Loucy (cell line): ENCODE measurements around the gene ARL14.

ENCODE experiments used
- EZH2phosphoT487 ChIP-seq: fragments of 200-600 bp; IDR thresholded peaks from 2 replicates; pipeline ENCODE4 v1.6.1; 2018; ENCODE audit warnings: antibody characterized with exemption, mild to moderate bottlenecking, moderate library complexity, borderline replicate concordance
- TF ChIP-seq, protein P1 (sequence below): fragments of 200-600 bp; sonication (generic); conservative IDR thresholded peaks from 2 replicates; pipeline ENCODE4 v1.5.1; 2014; ENCODE audit warnings: mild to moderate bottlenecking, antibody characterized with exemption, low read length

DNA sequence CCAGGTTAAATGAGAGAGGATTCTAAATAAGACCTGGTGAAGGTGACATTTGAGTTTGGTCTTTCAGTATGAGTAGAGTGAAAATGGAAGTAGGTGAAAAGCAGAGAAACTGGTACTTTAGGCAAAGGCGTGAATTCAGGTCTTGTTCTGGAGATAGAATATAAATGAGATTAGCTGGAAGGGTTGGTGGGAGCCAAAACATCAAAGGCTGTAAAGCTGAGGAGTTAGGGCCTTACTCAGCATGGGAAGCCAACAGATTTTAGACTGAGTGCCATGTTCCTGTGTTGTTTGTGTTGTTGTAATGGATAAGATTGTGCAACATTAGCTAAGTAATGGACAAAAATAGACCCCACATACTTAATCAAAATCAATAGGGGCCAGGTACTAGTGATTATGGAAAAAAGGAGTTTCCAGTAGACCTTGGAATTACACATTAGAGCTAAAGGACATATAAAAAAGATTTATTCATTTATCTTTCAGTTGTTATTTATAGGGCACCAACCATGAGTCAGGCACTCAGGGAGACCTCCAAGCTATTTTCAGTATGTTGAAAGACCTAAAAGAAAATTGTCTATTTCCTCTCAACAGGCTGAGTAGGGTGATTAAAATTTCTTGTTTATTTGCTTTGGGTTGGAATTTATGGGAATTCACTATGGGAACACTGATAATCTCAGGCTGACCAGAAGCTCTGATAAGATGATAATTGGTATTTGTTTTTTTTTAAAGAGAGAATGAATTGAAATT, 20.8 kb downstream of the ARL14 start:
- TF ChIP-seq, protein P1, sequence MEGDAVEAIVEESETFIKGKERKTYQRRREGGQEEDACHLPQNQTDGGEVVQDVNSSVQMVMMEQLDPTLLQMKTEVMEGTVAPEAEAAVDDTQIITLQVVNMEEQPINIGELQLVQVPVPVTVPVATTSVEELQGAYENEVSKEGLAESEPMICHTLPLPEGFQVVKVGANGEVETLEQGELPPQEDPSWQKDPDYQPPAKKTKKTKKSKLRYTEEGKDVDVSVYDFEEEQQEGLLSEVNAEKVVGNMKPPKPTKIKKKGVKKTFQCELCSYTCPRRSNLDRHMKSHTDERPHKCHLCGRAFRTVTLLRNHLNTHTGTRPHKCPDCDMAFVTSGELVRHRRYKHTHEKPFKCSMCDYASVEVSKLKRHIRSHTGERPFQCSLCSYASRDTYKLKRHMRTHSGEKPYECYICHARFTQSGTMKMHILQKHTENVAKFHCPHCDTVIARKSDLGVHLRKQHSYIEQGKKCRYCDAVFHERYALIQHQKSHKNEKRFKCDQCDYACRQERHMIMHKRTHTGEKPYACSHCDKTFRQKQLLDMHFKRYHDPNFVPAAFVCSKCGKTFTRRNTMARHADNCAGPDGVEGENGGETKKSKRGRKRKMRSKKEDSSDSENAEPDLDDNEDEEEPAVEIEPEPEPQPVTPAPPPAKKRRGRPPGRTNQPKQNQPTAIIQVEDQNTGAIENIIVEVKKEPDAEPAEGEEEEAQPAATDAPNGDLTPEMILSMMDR: no peak
- TF ChIP-seq EZH2phosphoT487: no peak
